ENCODE data around the gene TOM1L2.

TOM1L2 gene

GRCh38 chr17:17994271-17995069, 22.3 kb upstream of the TOM1L2 start:
- DNase-seq, result no peak

- DNase-seq, result no peak
These were observed 21.7 kb upstream of the TOM1L2 start for GRCh38 chr17:17993852-17994251.

GRCh38 chr17:17993366-17993765, 21.2 kb upstream of the TOM1L2 start:
- DNase-seq, result no peak

GRCh38 chr17:17990282-17990681, 18.1 kb upstream of the TOM1L2 start:
- no peak for DNase-seq

- no peak for DNase-seq
These were observed 17.4 kb upstream of the TOM1L2 start for GRCh38 chr17:17989618-17990017.

- no peak for DNase-seq
These were observed 16.9 kb upstream of the TOM1L2 start for GRCh38 chr17:17989081-17989480.

GRCh38 chr17:17988427-17988945, 16.3 kb upstream of the TOM1L2 start:
- DNase-seq, result no peak

- DNase-seq, result no peak
These were observed 15.7 kb upstream of the TOM1L2 start for GRCh38 chr17:17987901-17988300.

GRCh38 chr17:17987187-17987896, 15.1 kb upstream of the TOM1L2 start:
- no peak for DNase-seq

GRCh38 chr17:17985555-17985954, 13.4 kb upstream of the TOM1L2 start:
- DNase-seq, result no peak

GRCh38 chr17:17985153-17985552, 13.0 kb upstream of the TOM1L2 start:
- DNase-seq, result no peak

- DNase-seq, result no peak
These were observed 11.6 kb upstream of the TOM1L2 start for GRCh38 chr17:17983776-17984175.

GRCh38 chr17:17983376-17983775, 11.2 kb upstream of the TOM1L2 start:
- no peak for DNase-seq

GRCh38 chr17:17982801-17983200, 10.6 kb upstream of the TOM1L2 start:
- no peak for DNase-seq

GRCh38 chr17:17981330-17981729, 9.1 kb upstream of the TOM1L2 start:
- DNase-seq, result no peak

GRCh38 chr17:17979778-17980177, 7.6 kb upstream of the TOM1L2 start:
- DNase-seq, result no peak

GRCh38 chr17:17978481-17979424, 6.6 kb upstream of the TOM1L2 start:
- no peak for DNase-seq

- DNase-seq, result no peak
These were observed 4.9 kb upstream of the TOM1L2 start for GRCh38 chr17:17976931-17977570.

GRCh38 chr17:17975436-17975835, 3.2 kb upstream of the TOM1L2 start:
- no peak for DNase-seq

- no peak for DNase-seq
These were observed 703 bp upstream of the TOM1L2 start for GRCh38 chr17:17972952-17973254.

- no peak for DNase-seq
These were observed 622 bp downstream of the TOM1L2 start for GRCh38 chr17:17971431-17972125.

Data from GOT3 (cell line).